Fibroblast of skin of right biceps (primary cell): ENCODE measurements around the gene NDUFB2.
"Not testable (repeated sequence)": the region's sequence is repeated elsewhere in the genome, so short reads cannot be mapped to it uniquely, and the experiment has no call there.

ENCODE experiments used
- DNase-seq: peaks from one replicate; pipeline ENCODE4 v3.0.0-alpha.2; 2013

Gene NDUFB2

DNA sequence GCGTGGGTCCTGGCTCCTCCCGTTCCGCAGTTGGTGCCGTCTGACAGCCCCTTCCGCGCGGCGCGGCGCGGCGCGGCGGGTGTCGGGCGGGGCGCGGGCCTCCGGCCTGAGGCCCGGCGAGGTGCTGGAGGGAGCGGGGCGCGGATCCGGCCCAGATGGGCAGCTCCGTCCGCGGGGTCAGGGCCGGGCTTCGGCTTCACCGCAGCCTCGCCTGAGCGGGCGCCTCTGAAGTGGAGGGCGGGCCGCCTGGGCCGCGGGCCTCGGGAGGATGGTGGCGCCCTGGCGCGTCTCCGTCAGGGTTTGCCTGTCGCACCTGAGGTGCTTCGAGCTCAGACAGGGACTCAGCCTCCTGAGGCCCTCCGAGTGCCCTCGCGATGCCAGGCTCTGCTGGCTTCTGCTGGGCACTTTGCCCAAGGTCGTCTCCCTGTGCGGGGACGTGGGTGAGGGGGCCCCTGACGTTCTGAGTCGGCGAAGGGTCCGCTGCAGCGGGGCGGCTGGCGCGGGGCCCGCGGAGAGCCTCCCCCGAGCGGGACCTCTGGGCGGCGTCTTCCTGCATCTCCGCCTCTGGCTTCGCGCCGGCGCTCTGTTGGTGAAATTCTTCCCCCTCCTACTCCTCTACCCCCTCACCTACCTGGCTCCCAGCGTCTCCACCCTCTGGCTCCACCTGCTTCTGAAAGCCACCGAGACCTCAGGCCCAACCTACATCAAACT lies 23.3 kb upstream of the NDUFB2 start:
- no peak for DNase-seq

DNA sequence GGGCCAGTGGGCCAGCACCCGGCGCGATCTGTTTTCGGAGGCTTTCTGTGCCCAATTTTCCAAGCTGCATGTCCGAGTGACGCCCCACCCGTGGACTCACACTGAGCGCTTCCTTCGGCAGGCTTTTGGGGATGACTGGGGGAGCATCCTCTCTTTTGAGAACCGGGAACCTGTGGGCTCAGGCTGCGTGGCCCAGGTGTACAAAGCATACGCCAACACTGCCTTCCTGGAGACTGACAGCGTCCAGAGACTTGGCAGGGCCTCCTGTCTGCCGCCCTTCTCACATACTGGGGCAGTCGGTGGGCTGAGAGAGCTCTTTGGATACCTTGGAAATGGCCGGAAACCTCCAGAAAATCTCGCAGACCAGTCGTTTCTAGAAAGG lies 22.7 kb upstream of the NDUFB2 start:
- DNase-seq = no peak

DNA sequence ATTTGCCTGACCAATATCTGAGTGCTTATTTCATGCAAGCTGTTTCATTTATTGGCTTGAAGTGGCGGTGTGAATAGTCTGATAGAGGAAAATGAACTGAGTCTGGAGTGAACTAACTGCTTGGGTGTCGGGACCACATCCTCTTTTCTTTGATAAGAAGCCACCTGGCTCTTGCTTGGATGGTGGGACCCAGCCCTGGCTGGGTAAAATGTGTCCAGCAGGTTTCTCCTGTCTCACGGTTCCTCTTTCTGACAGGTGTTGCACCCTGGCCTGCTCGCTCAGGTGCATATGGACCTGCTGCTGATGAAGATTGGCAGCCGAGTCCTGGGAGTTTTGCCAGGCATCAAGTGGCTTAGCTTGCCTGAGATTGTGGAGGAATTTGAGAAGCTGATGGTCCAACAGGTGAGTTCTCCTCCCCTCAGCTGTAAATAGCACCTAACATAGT lies 22.1 kb upstream of the NDUFB2 start:
- DNase-seq = no peak

DNA sequence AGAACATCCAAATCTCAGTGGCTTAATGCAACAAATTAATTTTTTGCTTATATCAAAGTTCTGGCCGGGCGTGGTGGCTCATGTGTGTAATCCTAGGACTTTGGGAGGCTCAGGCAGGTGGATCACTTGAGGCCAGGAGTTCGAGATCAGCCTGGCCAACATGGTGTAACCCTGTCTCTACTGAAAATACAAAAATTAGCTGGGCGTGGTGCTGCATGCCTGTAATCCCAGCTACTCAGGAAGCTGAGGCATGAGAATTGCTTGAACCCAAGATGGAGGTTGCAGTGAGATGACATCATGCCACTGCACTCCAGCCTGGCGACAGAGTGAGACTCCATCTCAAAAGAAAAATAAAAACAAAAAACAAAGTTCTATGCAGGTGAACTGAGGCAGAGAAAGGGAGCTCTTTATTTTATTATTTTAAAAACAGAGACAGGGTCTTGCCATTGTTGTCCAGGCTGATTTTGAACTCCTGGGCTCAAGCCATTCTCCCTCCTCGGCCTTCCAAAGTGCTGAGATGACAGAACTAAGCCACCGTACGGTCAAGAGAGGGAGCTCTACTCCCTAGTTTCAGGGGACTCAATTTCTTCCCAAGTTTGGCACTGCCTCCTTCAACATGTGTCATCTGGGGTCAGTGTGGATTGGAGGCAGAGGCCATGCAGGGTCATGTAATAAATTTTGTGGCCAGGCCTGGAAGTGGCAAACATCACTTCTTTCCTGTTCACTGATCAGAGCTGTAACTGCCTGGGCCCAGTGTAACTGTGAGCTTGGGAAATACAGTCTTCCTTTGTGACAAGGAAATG lies 21.4 kb upstream of the NDUFB2 start:
- peak; percentile 51 for DNase-seq

DNA sequence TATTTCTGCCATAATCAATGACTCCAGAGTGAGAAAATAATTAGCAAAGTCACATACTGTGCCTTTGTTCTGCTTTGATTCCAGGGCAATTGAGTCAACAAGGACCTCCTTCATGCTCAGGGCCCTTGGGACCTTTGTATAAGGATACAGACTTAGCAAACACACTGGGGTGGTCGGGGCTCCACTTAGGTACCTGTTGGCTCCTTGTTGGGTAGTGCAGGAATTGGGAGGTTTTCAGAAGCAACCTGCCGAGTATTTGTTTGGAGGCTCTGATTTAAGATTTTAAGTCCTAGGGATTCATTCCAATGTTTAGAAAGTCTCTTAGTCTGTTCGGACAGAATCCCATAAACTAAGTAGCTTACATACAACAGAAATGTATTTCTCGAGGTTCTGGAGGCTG lies 20.8 kb upstream of the NDUFB2 start:
- no peak for DNase-seq

DNA sequence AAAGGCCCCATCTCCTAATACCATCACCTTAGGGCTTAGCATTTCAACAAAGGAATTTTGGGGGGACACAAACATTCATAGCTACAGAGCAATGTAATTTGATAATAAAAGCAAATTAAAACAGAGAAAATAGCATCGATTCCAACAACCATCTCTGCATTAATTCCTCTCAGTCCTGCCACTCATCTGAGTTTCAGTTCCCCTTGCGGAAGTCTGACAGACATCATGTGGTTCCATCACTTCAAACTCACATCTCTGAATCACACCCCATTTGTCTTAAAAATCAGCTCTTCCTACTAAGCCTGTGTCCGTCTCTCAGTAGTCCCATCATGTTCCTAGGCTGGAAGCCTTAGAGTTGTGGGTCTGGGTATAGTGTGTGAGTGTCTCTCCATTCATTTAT lies 20.2 kb upstream of the NDUFB2 start:
- DNase-seq = no peak

DNA sequence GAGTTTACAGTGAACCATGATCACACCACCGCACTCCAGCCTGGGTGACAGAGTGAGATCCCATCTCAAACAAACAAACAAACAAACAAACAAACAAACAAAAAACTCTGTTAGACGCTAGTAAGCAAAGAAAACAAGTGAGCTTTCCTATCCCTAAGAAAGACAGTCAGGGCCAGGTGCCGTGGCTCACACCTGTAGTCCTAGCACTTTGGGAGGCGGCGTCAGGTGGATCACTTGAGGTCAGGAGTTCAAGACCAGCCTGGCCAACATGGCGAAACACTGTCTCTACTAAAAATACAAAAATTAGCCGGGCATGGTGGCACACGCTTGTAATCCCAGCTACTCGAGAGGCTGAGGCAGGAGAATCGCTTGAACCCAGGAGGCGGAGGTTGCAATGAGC lies 19.6 kb upstream of the NDUFB2 start:
- not testable (repeated sequence) for DNase-seq

DNA sequence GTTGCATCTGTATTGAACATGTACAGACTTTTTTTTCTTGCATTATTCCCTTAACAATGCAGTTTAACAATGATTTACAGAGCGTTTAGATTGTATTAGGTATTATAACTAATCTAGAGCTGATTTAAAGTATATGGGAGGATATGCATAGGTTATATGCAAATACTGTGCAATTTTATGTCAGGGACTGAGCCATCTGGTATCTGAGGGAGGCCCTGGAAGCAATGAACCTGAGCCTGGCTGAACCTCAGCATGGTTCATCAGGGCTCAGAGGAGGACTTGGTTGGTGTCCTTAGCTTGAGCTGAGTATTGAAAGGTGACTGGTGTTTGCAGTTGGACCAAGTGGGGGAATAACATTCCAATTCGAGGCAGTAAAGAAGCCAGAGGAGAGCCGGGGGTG lies 19.0 kb upstream of the NDUFB2 start:
- DNase-seq = no peak

DNA sequence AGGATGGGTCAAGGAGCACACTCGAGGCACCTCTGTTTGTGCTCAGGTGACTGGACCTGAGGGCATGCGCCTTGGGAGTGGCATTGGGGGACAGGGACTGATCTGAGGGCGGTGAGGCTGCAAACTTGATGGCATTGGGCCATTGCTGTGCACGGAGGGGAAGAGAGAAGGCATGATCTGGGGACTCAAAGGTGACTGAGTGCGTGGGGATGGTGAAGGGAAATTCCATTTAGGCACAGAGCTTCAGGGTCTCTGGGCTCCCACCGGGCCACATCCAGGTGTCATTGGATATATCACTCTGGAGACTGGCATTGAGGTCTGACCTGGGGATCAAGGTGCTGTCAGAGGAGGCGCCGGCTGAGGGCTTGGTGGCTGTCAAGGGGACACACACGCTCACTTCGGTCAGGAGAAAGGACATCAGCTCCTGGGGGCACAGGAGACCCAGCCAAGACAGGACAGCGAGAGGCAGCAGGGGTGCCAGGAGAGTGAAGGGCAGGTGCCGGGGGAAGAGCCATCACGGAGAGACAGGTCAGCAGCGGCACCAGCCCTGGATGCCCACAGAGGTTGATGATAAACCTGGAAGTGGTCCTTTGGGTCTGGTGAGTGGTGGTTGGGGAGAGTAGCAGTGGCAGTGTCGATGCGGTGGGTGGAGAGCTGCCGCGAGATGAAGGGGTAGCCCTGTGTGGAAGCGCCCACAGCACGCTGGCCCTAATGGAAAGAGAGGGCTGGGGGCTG lies 18.3 kb upstream of the NDUFB2 start:
- DNase-seq = no peak

DNA sequence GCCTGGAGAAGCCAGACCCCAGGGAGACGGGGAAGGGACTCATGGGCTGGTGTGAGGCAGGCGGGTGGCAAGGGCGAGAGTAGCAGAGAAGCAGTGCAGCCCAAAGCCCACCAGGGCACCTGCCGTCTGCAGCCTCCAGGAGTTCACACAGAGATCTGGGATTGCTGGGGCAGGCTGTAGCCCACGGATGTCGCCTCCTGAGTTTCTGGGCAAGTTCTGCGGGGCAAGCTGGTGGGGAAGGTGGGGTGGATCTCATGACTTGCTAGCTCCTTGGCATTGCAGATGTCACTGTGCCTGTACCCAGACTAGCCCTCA lies 17.7 kb upstream of the NDUFB2 start:
- no peak for DNase-seq

DNA sequence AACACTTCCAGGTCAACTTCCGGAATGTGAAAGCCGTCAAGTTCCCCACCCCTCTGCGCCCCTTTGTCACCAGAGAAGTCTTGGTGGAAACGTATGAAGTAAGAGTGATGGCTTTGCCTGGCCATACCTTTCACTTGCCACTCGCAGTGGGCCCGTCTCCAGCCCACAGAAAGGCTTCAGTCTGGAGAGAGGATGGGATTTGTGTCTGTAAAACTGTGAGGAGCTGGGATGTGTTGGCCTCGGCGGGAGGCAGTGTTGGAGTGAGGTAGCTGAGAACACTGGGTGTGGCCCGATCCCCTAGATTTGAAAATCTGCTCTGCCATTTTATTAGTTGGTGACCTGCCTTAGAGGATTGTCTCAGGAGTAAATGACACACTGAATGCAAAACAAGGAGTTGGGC lies 17.3 kb upstream of the NDUFB2 start:
- DNase-seq = no peak

DNA sequence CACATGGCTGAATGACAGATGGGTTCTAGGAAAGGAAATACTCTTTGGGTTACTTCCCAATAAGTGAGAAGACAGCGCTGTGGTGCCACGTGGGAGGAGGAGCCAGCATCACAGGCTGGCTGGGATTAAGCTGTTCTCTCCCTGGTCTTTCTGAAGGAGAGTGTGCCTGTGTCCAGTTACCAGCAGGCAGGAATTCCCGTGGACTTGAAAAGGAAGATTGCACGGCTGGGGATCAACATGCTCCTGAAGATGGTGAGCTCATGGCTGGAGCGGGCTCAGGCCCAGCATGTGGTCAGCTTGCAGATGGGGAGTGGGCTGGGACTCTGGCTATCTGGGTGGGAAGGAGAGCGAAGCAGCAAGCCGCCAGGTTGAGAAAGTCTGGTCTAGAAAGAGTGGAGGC lies 15.6 kb upstream of the NDUFB2 start:
- no peak for DNase-seq

DNA sequence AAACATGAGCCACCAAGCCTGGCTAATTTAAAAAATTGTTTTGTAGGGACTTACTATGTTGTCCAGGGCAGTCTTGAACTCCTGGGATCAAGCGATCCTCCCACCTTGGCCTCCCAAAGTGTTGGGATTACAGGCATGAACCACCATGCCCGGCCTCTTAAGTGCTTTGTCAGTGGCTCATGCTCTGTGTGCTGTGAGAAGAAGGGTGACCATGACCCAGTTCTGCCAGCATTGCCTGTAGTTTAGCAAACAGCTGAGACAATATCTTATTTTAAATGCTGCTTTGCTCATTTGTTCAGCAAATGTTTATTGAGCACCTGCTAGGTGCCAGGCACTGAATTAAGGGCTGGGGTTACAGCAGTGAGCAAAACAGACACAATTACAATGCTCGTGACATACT lies 14.7 kb upstream of the NDUFB2 start:
- DNase-seq = no peak

DNA sequence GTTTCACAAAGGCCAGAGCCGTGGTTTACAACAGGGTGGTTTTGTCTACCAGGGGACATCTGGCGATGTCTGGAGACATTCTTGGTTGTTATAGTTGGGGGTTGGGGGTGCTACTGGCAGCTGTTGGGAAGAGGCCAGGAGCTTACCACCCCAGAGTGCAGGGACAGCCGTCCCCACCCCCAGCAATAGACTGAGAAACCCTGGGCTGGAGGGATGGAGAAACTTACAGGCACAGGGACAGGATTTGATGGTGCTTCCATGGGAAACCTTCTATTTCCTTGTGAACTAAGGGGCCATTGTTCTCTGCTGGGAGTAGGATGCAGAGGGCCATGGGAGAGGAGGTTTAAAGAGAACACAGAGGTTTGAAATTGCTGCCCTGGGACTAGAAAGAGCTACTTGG lies 12.9 kb upstream of the NDUFB2 start:
- DNase-seq = no peak

DNA sequence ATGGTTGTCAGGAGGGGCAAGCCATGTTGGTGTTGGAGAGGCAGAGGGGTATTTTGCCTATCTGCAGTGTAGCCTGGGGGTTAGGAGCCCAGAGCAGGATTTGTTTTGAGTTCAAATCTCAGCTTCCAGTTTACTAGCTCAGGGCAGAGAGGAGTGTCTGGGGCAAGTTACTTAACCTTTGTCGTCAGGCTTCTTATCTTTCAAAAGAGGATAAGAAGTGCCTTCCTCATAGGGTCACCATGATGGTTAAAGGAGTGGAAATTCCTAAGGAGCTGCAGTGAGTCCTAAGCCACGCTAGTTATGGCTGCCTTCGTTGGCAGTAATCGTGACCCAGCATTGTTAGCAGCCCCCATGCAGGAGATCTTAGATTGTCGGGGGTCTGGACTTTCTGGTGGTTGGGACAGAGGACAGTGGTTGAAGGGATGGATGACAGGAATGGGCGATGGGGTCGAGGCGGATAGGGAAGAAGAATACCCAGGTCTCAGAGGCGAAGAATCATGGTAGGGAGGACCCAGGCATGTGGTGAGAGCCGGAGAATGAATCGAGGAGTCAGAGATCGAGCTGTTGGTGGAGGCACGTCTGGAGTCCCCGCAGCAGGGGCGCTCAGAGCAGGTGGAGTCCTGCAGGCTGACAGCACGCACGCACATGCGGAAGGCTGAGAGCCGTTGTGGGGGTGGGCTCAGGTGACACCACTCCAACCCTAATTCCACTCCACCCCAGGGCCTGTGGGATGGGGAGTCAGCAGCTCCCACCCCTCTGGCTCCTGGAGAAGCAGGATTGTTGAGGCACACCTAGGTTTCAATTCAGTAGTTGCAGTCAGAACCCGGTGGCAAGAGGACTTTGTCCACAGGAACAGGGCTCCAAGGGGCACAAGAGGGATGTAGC lies 12.2 kb upstream of the NDUFB2 start:
- no peak for DNase-seq

DNA sequence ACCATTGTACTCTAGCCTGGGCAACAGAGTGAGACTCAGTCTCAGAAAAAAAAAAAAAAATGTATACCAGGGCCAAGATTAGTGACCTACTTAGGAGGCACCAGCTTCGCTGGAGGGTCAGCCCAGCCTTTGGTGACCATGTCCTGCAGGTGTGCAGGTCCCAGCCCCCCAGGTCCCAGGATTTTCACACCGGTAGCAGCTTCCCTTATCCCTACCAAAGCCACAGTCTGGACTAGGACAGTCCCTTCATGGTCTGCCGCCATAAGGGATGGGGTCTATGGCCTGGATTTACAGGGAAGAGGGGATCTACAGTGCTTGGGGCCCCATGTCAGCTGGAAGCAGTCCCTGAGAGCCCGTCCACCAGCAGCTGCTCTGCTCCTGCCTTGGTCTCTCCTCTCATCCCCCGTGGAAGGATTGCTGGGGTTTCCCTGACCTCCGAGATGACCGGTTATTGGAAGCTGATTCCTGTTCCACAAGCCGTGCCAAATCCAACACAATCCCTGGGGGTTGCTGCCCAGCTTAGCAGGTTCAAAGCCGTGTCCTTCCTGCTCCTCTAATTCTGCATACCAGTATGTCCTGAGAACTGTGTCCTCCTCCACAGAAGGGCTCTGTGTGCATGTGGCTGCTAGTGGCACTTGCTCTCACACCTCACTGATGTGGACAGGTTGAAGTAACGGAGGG lies 11.0 kb upstream of the NDUFB2 start:
- no peak for DNase-seq

DNA sequence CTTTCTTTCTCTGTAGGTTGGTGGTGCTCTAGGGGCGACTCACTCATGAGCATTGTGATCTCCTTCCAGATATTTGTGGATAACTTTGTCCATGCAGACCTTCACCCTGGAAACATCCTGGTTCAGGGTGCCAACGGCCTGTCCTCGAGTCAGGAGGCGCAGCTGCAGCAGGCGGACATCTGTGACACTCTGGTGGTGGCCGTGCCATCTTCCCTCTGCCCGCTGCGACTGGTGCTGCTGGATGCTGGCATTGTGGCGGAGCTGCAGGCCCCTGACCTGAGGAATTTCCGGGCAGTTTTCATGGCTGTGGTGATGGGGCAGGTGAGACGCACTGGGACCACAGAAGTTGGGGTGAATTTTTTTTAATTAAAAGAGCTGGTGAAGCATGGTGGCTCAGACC lies 9.6 kb upstream of the NDUFB2 start:
- no peak for DNase-seq

DNA sequence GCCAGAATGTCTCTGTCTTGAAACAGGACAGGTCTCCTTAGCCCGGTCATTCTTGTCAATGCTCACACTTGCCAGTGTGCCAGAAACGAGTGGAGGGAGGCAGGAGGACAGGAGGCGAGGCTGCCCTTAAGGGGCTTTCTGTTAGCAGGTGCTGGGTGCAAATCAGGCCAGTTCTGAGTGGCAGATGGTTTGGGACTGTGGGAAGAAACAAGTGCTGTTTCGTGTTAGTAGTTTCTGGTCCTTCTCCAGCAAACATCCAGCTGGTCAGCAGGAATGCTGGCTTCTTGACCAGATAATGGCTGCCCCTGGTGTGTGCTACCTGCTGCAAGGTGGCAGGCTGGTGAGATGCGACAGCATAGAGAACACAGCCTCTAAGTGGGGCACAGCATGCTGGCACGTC lies 8.2 kb upstream of the NDUFB2 start:
- DNase-seq = no peak

DNA sequence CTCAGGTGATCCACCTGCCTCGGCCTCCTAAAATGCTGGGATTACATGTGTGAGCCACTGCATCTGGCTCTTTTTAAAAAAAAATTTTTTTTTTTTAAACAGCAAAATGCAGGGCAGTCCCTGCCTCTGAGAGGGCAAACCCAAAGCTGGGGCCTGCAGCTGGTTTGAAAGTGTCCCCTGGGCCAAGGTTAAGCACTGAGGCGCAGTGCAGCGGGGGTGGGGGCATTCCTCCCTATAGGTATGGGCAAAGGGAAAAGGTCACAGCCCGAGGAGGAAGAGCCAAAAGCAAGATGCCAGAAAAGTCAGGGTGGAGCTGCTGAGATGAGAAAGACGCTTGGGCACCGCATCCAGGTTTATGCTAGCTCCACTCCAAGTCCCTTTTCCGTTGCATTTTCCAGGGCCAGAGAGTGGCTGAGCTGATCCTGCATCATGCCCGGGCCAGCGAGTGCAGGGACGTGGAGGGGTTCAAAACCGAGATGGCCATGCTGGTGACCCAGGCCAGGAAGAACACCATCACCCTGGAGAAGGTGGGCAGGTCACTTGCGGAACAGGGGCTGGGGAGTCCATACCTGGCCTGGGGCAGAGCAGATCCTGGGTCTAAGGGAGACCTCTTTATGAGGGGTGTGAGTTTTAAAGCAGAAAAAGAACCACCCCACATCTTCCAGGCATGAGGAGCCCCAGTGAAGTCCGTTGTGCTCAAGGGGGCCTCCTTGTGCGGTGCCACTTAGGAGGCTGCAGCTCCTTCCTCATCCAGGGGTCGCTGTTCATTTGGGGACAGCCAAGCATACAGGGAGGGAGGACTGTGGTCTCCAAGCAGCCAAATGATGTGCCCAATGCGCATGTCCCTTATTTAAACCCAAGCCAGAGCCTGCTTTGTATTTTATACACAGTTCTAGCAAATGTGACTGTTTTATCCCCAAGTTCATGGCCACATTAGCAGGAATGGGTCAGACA lies 7.0 kb upstream of the NDUFB2 start:
- DNase-seq = no peak

DNA sequence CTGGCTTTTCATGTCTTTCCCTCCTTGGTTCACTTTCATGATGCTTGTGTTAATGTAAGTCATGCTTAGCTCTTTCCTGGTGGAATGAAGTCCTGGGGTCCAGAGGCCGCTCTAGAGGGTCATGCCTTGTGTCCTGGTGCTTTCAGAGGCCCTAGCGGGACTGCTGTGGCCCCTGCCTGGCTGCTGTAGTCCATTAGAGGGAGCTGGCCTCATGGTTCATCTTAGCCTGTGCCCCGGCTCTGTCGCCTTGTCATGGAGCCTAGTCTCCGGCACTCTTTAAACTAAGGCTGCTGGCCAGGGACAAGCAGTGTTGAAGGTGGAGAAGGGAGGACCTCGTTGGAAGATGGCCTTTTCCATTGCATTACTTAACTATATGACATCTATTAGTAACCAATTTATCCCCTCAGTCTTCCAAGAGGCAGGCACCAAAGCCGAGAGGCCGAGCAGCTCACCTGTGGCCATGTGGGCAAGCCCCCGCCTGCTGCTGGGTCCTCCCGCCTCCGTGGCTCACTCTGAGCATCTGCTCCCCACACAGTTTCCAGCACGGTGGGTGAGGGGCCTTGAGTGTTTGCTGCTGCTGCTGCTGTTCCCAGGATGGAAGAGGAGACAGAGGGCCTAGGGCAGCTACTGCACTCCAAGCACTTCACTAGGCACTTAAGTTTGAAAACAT lies 5.0 kb upstream of the NDUFB2 start:
- no peak for DNase-seq

DNA sequence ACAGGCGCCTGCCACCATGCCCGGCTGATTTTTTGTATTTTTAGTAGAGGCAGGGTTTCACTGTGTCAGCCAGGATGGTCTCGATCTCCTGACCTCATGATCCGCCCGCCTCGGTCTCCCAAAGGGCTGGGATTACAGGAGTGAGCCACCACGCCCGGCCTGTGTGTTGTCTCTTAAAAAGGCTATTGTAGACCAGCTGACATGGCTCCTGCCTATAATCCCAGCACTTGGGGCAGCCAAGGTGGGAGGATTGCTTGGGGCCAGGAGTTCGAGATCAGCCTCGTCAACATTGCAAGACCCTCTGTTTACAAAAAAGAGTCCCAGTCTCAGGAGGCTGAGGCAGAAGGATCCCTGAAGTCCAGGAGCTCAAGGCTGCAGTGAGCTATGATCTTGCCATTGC lies 2.7 kb upstream of the NDUFB2 start:
- DNase-seq = not testable (repeated sequence)
